PC-3 (cell line): ENCODE measurements around the gene E2F8.
A peak's percentile ranks its signal among the peaks of the same experiment; 100 is the strongest.

Experiments
- EZH2 ChIP-seq: fragments of 300-600 bp; sonication (generic); IDR thresholded peaks from one replicate; pipeline ENCODE4 v1.6.1; 2017; ENCODE audit warnings: antibody characterized with exemption, mild to moderate bottlenecking, low read length; ENCODE audit not compliant: unreplicated experiment
- EZH2phosphoT487 ChIP-seq: fragments of 300-600 bp; sonication (generic); IDR thresholded peaks from 2 replicates; pipeline ENCODE4 v1.6.1; 2018; ENCODE audit warnings: mild to moderate bottlenecking, antibody characterized with exemption, low read length, borderline replicate concordance
- TF ChIP-seq, protein P1 (sequence below): fragments of 300-600 bp; sonication (generic); conservative IDR thresholded peaks from 2 replicates; pipeline ENCODE4 v1.5.1; 2017; ENCODE audit warnings: antibody characterized with exemption, low read depth, mild to moderate bottlenecking, low read length

- TF ChIP-seq EZH2 = no peak
- TF ChIP-seq, protein P1, sequence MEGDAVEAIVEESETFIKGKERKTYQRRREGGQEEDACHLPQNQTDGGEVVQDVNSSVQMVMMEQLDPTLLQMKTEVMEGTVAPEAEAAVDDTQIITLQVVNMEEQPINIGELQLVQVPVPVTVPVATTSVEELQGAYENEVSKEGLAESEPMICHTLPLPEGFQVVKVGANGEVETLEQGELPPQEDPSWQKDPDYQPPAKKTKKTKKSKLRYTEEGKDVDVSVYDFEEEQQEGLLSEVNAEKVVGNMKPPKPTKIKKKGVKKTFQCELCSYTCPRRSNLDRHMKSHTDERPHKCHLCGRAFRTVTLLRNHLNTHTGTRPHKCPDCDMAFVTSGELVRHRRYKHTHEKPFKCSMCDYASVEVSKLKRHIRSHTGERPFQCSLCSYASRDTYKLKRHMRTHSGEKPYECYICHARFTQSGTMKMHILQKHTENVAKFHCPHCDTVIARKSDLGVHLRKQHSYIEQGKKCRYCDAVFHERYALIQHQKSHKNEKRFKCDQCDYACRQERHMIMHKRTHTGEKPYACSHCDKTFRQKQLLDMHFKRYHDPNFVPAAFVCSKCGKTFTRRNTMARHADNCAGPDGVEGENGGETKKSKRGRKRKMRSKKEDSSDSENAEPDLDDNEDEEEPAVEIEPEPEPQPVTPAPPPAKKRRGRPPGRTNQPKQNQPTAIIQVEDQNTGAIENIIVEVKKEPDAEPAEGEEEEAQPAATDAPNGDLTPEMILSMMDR = peak; percentile 91
- TF ChIP-seq EZH2phosphoT487 = no peak
Observed at GRCh38 chr11:19259487-19260345, 19.0 kb upstream of the E2F8 start.
